GM19193 (cell line): ENCODE results near the gene MLLT10.

Experiments used
- POLR2A ChIP-seq: IDR thresholded peaks from 4 replicates; pipeline ENCODE4 v1.6.1; 2011; ENCODE audit not compliant: insufficient read depth, insufficient read length; ENCODE audit errors: extremely low read depth

Gene MLLT10

GRCh38 chr10:21497177-21497807, 36.7 kb upstream of the MLLT10 start:
- TF ChIP-seq POLR2A, result no peak

DNA sequence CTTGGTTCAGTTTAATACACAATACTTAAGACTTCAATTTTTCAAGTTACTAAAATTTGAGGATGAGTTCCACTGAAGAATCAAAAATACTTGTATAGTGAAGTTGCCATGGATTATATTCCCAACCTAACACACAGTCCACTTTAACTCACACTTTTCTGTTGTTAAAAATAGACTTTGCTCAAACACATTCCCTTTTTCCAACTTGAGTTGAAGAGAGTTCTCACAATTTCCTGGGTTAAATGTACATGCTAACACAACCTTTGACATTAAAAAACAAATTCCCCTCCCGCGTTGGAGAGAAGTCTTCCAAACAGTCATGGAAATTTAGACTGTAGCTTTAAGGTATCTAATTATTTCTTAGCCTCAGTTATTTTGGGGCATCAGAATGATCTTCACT, 35.7 kb upstream of the MLLT10 start:
- no peak for TF ChIP-seq POLR2A

- TF ChIP-seq POLR2A, result no peak
Observed at GRCh38 chr10:21498986-21499385, 35.0 kb upstream of the MLLT10 start.

DNA sequence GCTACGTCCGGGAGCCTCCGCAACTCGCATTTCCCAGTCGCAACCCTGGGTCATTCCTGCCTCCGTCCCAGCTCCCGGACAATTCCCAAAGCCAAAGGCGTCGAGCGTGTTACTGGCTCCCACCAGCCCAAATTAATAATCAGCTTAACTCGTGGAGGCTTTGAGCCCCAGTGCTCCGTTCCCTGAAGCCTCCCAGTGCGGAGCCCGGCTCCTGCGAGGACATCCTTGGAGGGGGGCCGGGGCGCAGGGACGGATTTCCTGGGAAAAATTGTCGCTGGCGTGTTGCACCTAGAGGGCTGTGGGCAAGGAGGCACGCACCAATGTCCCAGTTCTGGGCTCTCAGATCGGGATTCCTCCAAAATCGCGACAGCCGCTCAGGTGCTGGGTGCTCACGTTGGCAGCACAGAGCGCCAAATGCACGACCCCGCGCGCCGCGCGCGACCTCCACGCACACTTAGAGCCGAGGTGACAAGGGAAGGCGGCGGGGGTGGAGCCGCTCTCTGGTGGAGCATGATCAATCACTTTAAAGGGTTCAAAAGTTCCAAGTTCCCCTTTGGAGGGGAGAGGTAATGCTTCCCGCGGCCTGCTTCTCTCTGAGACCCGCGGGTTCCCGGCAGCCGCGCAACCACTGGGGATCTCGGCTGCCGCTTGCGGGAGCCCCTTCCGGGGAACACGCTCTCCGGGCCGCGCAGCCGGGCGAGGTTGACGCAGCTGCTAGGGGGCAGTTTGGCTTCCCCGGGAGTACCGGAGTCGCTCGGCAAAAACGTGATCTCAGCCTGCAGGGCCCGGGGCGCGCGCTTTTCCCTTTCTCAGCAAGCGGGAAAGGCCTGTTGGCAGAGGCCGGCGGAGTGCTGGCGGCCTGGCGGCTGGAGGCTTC, 34.1 kb upstream of the MLLT10 start:
- TF ChIP-seq POLR2A, result no peak

DNA sequence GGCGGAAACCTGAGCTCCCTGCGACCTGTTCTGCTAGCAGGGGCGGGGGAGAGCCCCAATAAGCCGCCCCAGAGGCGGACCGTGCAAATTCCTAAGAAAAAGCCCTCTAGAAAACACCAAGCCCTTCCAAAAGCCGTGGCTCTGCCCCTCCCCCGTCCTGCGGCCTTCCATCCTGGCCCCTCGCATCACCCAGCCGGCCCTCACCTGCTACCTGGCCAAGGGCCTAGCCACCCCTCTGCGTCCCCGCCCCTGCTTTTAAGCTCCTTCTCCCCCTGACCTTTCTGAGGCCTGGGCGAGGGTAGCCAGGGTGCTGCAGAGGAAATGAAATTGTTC, 33.5 kb upstream of the MLLT10 start:
- no peak for TF ChIP-seq POLR2A

DNA sequence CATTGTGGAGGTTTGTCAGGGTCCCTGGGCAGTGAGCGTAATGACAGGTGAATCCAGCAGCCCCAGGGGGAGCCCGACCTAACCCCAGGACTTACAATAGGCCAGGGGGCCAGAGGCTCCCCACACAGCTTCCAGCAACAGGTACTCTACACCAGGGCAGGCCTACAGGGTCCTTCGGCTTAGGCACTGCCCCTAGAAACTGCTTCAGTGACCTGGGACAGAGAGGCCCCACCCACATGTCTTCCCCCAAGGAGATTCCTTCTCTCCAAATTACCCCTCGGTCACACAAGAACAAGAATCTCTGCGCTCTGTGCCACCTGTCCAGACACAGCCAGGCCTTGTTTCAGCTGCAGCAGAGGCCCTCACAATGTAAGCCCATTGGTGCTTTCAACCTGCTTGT, 32.9 kb upstream of the MLLT10 start:
- no peak for TF ChIP-seq POLR2A

- TF ChIP-seq POLR2A, result no peak
Observed at GRCh38 chr10:21501731-21502347, 32.2 kb upstream of the MLLT10 start.

DNA sequence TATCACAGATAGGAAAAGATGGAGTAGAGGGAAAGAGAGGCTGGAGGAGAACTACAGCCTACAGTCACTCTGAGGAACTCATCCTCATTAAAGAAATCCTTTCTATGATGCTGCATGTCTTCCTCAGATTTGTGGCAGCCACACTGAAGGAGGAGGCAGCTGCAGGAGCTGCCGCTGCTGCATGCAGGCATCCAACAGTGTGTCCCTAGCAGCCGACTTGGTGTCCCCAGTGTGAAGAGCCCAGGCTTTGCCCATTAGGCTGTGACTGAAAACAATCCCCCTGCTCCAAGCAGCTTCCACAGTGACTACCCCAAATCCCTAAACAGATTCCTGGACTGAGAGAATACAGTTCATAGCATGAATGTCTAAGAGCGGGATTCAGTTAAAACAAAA, 31.7 kb upstream of the MLLT10 start:
- TF ChIP-seq POLR2A, result no peak

GRCh38 chr10:21503542-21503941, 30.5 kb upstream of the MLLT10 start:
- no peak for TF ChIP-seq POLR2A

- TF ChIP-seq POLR2A, result no peak
Observed at GRCh38 chr10:21505711-21506278, 28.2 kb upstream of the MLLT10 start.

DNA sequence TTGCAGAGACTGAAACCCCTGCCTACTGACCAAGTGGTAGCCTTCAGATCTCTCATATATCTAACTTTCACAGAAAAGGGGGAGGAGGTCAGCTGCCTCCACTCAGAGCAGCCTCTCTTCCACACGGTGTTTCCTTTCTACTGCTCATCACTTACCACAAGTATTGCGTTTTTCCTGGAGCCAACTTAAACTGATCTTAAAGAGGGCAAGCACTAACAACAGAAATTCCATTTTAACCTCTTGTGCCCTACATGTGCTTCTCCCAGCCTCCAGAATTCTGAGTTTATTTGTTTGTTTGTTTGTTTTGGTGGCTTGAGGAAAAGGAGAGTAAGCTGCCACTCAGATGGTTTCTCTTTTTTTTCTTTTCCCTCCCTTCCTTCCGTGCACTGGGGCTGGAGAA, 27.7 kb upstream of the MLLT10 start:
- TF ChIP-seq POLR2A, result no peak

- no peak for TF ChIP-seq POLR2A
Observed at GRCh38 chr10:21507150-21507549, 26.9 kb upstream of the MLLT10 start.

DNA sequence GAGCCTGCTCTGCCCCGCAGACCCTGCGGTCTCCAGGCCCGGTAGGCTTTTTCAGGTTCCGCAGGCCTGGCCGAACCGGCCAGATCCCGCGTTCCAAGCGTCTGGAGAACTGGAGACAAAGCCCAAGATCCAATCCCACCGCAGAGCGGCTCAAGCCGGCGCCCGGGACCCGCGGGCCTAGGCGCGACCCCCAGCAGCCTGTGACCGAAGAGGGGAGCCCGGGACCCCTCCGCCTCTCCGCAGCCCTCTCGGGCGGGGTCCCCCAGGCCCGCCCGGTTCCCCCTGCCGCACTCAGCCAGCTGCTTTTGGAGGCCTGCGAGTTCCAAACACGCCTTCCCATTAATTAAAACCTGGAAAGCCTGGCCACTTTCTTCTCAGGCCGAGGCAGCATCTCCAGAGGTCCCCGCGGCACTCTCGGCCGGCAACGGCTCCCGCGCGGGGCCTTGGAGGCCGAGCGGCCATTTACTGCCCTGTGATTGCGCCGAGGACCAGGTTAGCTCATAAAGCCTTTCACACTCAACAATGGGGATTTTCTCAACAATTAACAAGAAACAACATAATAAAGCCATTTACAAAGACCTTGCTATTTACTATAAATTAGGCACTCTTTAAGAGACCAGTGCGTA, 25.2 kb upstream of the MLLT10 start:
- TF ChIP-seq POLR2A, result no peak

DNA sequence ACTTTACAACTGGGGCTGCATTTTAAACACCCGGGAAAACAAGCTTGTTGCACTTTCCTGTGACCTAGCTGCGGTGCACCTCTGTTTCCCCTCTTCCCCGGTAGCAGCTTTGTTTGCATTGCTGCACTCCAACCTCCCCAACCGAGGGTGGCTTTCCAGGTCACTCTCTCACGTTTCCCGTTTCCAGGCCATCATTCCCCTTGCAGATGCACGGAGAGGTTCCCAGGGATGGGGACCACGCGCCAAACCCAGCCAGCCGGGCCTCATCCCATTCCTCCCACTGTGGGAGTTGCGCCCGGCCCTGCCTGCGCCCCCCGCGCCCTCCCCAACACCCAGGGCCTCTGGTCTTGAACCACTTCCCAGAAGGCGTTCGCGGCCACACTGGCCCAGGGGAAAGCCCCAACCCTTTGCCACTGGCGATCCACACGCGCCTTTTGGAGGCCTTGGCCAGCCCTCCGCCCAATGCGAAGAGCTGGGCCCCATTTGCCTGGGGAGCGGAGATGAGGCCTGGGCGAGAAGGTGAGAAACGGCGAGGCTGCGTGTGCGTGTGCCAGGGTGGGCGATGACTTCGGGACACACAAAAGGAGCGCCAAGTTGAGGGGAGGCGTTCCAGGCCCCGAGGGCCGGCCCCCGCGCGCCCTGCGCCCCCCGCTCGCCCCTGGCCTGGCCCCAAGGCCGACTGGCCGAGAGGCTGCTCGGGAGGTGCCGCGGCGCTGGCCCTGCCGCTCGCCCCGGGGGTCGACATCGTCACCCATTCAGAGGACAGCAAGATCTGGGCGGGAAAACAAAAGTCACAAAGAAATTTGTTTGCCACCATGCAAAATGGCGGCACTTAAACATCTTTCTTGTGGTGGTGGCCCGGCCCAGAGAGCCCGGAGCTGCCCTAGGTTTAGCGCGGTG, 24.4 kb upstream of the MLLT10 start:
- no peak for TF ChIP-seq POLR2A
